ENCODE measurements around the gene PDCD1.

DNA sequence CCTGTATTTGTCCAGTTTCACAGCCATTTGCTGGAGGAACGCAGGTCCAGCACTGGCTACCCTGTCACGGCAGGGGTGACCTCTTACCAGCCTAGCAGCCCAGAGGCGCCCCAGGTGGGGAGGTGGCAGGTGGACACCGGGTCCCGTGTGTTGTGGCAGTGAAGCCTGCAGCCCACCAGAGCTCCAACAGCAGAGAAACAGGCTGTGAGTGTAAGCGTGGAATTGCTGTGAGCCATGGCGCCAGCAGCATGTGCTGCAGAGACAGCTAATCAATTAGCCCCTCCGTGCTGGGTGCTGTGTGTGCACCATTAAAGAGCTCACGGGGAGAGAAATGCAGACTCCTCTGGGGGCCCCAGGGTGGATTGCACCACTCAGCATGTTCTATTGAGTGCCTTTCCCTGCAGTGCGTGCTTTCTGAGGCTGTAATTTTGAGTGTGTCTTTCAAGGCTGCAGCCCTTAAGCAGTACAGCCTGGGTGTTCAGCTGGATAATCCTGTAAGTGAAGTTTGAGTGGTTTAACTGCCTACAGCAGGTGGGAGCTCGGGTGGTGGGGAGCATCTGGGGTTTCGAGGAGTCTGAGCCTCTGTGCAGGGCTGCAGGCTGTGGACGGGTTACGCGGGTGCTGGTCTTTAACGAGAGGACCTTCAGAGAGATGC lies 26.7 kb upstream of the PDCD1 start:
- TF ChIP-seq POLR2A (IDR thresholded peaks at IDR 0.05): no peak
- TF ChIP-seq, protein P1, sequence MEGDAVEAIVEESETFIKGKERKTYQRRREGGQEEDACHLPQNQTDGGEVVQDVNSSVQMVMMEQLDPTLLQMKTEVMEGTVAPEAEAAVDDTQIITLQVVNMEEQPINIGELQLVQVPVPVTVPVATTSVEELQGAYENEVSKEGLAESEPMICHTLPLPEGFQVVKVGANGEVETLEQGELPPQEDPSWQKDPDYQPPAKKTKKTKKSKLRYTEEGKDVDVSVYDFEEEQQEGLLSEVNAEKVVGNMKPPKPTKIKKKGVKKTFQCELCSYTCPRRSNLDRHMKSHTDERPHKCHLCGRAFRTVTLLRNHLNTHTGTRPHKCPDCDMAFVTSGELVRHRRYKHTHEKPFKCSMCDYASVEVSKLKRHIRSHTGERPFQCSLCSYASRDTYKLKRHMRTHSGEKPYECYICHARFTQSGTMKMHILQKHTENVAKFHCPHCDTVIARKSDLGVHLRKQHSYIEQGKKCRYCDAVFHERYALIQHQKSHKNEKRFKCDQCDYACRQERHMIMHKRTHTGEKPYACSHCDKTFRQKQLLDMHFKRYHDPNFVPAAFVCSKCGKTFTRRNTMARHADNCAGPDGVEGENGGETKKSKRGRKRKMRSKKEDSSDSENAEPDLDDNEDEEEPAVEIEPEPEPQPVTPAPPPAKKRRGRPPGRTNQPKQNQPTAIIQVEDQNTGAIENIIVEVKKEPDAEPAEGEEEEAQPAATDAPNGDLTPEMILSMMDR (IDR thresholded peaks at IDR 0.05): no peak

Data from ovary (tissue), 3 donors.